WTC11 (cell line): ENCODE results near the gene SLC27A2. TPM values are rescaled to one million over a fixed set of nuclear protein-coding genes. Genes with fewer than 3 reads are reported as not detected.

Experiments used
- ATAC-seq: fragments of 200-7000 bp; cut with Tn5 transposase; 2 replicates; pipeline ENCODE4 v1.10.0; 2021; ENCODE audit warnings: mild to moderate bottlenecking, moderate library complexity
- CTCF ChIA-PET: fragments of 300-600 bp; sonication (Branson Sonifier 250); formaldehyde crosslinking; loops from one replicate; lab custom pipeline; 2021; ENCODE audit warnings: antibody characterized with exemption; lab: Charles Lee
- POLR2A ChIA-PET: fragments of 350-600 bp; sonication (Branson Sonifier 250); formaldehyde crosslinking; loops from one replicate; lab custom pipeline; 2021; ENCODE audit warnings: antibody characterized with exemption; lab: Charles Lee
- DNase-seq: peaks from one replicate; pipeline ENCODE4 v3.0.0; 2021; ENCODE audit warnings: low spot score
- H3K27ac Mint-ChIP-seq: 2 replicates; pipeline ENCODE4 v1.8.0; 2021; ENCODE audit warnings: mixed read lengths
- H3K27me3 Mint-ChIP-seq: 2 replicates; pipeline ENCODE4 v1.8.0; 2021; ENCODE audit warnings: low read depth, mild to moderate bottlenecking, moderate library complexity, mixed read lengths
- H3K36me3 Mint-ChIP-seq: 2 replicates; pipeline ENCODE4 v1.8.0; 2021; ENCODE audit warnings: mixed read lengths
- H3K4me1 Mint-ChIP-seq: 2 replicates; pipeline ENCODE4 v1.8.0; 2022; ENCODE audit warnings: mixed read lengths
- H3K4me3 Mint-ChIP-seq: 2 replicates; pipeline ENCODE4 v1.8.0; 2021; ENCODE audit warnings: mild to moderate bottlenecking, moderate library complexity, mixed read lengths
- H3K9me3 Mint-ChIP-seq: 2 replicates; pipeline ENCODE4 v1.8.0; 2021; ENCODE audit warnings: mixed read lengths
- CBFB ChIP-seq: sonication (generic); formaldehyde crosslinking; IDR thresholded peaks from 2 replicates; pipeline ENCODE4 v1.8.1; 2022; ENCODE audit warnings: mild to moderate bottlenecking, low read depth, missing genetic modification reagents
- GTF2I ChIP-seq: fragments of 250-450 bp; sonication (Bioruptor Pico); conservative IDR thresholded peaks from 2 replicates; pipeline ENCODE4 v1.4.0; 2021; ENCODE audit warnings: mild to moderate bottlenecking
- MXD4 ChIP-seq: fragments of 250-450 bp; sonication (Bioruptor Pico); IDR thresholded peaks from 2 replicates; pipeline ENCODE4 v1.8.0; 2021; ENCODE audit warnings: mild to moderate bottlenecking, moderate library complexity, borderline replicate concordance
- NR2C2 ChIP-seq: sonication (generic); formaldehyde crosslinking; IDR thresholded peaks from 2 replicates; pipeline ENCODE4 v1.8.0; 2022; ENCODE audit warnings: mild to moderate bottlenecking, missing genetic modification reagents
- RORB ChIP-seq: fragments of 250-450 bp; sonication (Bioruptor Pico); IDR thresholded peaks from 2 replicates; pipeline ENCODE4 v1.9.0; 2021; ENCODE audit warnings: mild to moderate bottlenecking
- SMAD3 ChIP-seq: sonication (generic); formaldehyde crosslinking; IDR thresholded peaks from 2 replicates; pipeline ENCODE4 v1.8.0; 2022; ENCODE audit warnings: missing genetic modification reagents, mild to moderate bottlenecking, borderline replicate concordance
- ZNF138 ChIP-seq: sonication (generic); formaldehyde crosslinking; conservative IDR thresholded peaks from 2 replicates; pipeline ENCODE4 v1.8.1; 2022; ENCODE audit warnings: mild to moderate bottlenecking, moderate library complexity, missing genetic modification reagents
- ZNF317 ChIP-seq: sonication (generic); formaldehyde crosslinking; IDR thresholded peaks from 2 replicates; pipeline ENCODE4 v1.8.1; 2023; ENCODE audit warnings: low read depth, mild to moderate bottlenecking, moderate library complexity, missing genetic modification reagents, borderline replicate concordance
- ZNF396 ChIP-seq: fragments of 250-450 bp; sonication (Bioruptor Pico); IDR thresholded peaks from 2 replicates; pipeline ENCODE4 v1.8.0; 2021; ENCODE audit warnings: mild to moderate bottlenecking, moderate library complexity, borderline replicate concordance
- ZNF423 ChIP-seq: fragments of 250-450 bp; sonication (Bioruptor Pico); IDR thresholded peaks from 2 replicates; pipeline ENCODE4 v2.1.2; 2022; ENCODE audit warnings: mild to moderate bottlenecking, moderate library complexity
- total RNA-seq: library from RNA; stranded (reverse); gene quantifications from 3 replicates; pipeline ENCODE4 v1.2.3, GENCODE V29; 2021
- TF ChIP-seq, protein P1 (sequence below): sonication (generic); formaldehyde crosslinking; IDR thresholded peaks from 2 replicates; pipeline ENCODE4 v1.8.1; 2022; ENCODE audit warnings: missing genetic modification reagents, borderline replicate concordance
- TF ChIP-seq, protein P2 (sequence below): sonication (generic); formaldehyde crosslinking; IDR thresholded peaks from 2 replicates; pipeline ENCODE4 v1.8.0; 2023; ENCODE audit warnings: mild to moderate bottlenecking, missing genetic modification reagents
- TF ChIP-seq, protein P3 (sequence below): sonication (generic); formaldehyde crosslinking; IDR thresholded peaks from 2 replicates; pipeline ENCODE4 v1.8.0; 2022; ENCODE audit warnings: mild to moderate bottlenecking, missing genetic modification reagents
- TF ChIP-seq, protein P4 (sequence below): fragments of 250-450 bp; sonication (Bioruptor Pico); IDR thresholded peaks from 2 replicates; pipeline ENCODE4 v1.9.0; 2021; ENCODE audit warnings: mild to moderate bottlenecking
- TF ChIP-seq, protein P5 (sequence below): fragments of 250-450 bp; sonication (Bioruptor Pico); IDR thresholded peaks from 2 replicates; pipeline ENCODE4 v1.9.0; 2021; ENCODE audit warnings: mild to moderate bottlenecking

Gene SLC27A2
- total RNA-seq, 1 experiment from 2014 or later, result 3.0 TPM

DNA sequence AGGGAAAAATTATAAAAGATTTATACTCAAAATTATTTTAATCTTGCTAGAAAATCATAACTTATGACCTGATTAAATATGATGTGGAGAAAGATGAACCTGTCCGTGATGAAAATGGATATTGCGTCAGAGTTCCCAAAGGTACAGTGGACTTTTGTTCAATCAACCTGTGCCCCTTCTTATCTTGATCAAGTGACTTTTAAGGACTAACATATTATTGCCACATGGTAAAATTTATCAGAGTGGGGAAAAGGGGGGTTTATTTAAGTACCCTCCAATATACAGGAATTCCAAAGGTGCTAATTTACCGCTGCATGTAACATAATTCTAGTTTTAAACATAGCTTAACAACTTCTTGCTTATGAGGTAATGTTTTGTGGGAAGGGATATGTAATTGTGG is 43.9 kb downstream of the SLC27A2 start:
- no peak for TF ChIP-seq MXD4 (CRISPR knock-in tag)
- TF ChIP-seq, protein P1, sequence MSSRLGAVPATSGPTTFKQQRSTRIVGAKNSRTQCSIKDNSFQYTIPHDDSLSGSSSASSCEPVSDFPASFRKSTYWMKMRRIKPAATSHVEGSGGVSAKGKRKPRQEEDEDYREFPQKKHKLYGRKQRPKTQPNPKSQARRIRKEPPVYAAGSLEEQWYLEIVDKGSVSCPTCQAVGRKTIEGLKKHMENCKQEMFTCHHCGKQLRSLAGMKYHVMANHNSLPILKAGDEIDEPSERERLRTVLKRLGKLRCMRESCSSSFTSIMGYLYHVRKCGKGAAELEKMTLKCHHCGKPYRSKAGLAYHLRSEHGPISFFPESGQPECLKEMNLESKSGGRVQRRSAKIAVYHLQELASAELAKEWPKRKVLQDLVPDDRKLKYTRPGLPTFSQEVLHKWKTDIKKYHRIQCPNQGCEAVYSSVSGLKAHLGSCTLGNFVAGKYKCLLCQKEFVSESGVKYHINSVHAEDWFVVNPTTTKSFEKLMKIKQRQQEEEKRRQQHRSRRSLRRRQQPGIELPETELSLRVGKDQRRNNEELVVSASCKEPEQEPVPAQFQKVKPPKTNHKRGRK (CRISPR knock-in tag), result no peak
- no peak for TF ChIP-seq CBFB
- TF ChIP-seq, protein P2, sequence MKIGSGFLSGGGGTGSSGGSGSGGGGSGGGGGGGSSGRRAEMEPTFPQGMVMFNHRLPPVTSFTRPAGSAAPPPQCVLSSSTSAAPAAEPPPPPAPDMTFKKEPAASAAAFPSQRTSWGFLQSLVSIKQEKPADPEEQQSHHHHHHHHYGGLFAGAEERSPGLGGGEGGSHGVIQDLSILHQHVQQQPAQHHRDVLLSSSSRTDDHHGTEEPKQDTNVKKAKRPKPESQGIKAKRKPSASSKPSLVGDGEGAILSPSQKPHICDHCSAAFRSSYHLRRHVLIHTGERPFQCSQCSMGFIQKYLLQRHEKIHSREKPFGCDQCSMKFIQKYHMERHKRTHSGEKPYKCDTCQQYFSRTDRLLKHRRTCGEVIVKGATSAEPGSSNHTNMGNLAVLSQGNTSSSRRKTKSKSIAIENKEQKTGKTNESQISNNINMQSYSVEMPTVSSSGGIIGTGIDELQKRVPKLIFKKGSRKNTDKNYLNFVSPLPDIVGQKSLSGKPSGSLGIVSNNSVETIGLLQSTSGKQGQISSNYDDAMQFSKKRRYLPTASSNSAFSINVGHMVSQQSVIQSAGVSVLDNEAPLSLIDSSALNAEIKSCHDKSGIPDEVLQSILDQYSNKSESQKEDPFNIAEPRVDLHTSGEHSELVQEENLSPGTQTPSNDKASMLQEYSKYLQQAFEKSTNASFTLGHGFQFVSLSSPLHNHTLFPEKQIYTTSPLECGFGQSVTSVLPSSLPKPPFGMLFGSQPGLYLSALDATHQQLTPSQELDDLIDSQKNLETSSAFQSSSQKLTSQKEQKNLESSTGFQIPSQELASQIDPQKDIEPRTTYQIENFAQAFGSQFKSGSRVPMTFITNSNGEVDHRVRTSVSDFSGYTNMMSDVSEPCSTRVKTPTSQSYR (CRISPR knock-in tag), result no peak
- TF ChIP-seq, protein P3, sequence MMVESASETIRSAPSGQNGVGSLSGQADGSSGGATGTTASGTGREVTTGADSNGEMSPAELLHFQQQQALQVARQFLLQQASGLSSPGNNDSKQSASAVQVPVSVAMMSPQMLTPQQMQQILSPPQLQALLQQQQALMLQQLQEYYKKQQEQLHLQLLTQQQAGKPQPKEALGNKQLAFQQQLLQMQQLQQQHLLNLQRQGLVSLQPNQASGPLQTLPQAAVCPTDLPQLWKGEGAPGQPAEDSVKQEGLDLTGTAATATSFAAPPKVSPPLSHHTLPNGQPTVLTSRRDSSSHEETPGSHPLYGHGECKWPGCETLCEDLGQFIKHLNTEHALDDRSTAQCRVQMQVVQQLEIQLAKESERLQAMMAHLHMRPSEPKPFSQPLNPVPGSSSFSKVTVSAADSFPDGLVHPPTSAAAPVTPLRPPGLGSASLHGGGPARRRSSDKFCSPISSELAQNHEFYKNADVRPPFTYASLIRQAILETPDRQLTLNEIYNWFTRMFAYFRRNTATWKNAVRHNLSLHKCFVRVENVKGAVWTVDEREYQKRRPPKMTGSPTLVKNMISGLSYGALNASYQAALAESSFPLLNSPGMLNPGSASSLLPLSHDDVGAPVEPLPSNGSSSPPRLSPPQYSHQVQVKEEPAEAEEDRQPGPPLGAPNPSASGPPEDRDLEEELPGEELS, result no peak
- TF ChIP-seq ZNF317, result no peak
- TF ChIP-seq ZNF396 (CRISPR knock-in tag), result no peak
- no peak for TF ChIP-seq ZNF423 (CRISPR knock-in tag)
- TF ChIP-seq, protein P4, sequence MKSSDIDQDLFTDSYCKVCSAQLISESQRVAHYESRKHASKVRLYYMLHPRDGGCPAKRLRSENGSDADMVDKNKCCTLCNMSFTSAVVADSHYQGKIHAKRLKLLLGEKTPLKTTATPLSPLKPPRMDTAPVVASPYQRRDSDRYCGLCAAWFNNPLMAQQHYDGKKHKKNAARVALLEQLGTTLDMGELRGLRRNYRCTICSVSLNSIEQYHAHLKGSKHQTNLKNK, result no peak
- no peak for TF ChIP-seq SMAD3 (CRISPR knock-in tag)
- no peak for TF ChIP-seq GTF2I (CRISPR knock-in tag)
- TF ChIP-seq, protein P5, sequence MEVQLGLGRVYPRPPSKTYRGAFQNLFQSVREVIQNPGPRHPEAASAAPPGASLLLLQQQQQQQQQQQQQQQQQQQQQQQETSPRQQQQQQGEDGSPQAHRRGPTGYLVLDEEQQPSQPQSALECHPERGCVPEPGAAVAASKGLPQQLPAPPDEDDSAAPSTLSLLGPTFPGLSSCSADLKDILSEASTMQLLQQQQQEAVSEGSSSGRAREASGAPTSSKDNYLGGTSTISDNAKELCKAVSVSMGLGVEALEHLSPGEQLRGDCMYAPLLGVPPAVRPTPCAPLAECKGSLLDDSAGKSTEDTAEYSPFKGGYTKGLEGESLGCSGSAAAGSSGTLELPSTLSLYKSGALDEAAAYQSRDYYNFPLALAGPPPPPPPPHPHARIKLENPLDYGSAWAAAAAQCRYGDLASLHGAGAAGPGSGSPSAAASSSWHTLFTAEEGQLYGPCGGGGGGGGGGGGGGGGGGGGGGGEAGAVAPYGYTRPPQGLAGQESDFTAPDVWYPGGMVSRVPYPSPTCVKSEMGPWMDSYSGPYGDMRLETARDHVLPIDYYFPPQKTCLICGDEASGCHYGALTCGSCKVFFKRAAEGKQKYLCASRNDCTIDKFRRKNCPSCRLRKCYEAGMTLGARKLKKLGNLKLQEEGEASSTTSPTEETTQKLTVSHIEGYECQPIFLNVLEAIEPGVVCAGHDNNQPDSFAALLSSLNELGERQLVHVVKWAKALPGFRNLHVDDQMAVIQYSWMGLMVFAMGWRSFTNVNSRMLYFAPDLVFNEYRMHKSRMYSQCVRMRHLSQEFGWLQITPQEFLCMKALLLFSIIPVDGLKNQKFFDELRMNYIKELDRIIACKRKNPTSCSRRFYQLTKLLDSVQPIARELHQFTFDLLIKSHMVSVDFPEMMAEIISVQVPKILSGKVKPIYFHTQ, result no peak
- no peak for TF ChIP-seq NR2C2 (CRISPR knock-in tag)
- no peak for TF ChIP-seq ZNF138
- CTCF ChIA-PET, result no interaction called here

DNA sequence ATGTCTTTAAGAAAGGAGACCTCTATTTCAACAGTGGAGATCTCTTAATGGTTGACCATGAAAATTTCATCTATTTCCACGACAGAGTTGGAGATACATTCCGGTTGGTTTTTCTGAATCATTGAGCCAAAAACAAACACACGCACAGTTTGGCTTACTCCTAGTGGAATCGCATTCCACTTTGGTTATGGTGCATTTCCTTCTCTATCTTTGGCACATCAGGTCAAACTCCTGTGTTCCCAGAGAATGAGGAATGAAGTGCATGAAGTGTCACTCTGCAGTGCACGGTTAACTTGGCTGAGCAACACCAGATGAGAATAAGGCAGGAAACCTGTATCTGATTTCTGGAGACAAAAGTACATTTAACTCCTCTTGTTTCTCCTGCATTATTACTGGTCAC is 45.1 kb downstream of the SLC27A2 start:
- no peak for ATAC-seq

More for the DNA sequence above, 43.9 kb downstream of the SLC27A2 start:
- no peaks in the 10 kb centered on the region for H3K27me3 Mint-ChIP-seq
- ATAC-seq (no peak), DNase-seq (no peak)
- H3K27ac Mint-ChIP-seq, result no peak overlapping the region
- H3K4me1 Mint-ChIP-seq, result no peaks in the 10 kb centered on the region
- H3K4me3 Mint-ChIP-seq, result no peak overlapping the region
- POLR2A ChIA-PET, result no interaction called here
- H3K9me3 Mint-ChIP-seq, result no peaks in the 10 kb centered on the region
- peaks cover 3% of the 10 kb centered on the region; the same call in 1 of the 2 replicates for H3K36me3 Mint-ChIP-seq

More for the DNA sequence above, 45.1 kb downstream of the SLC27A2 start:
- no peak overlapping the region for H3K4me3 Mint-ChIP-seq
- ChIA-PET POLR2A (no interaction called here), CTCF (no interaction called here)
- TF ChIP-seq, protein P3, result no peak
- TF ChIP-seq RORB (CRISPR knock-in tag), result no peak
- H3K4me1 Mint-ChIP-seq, result no peaks in the 10 kb centered on the region
- no peak overlapping the region for H3K27ac Mint-ChIP-seq
- peaks cover 3% of the 10 kb centered on the region; the same call in 1 of the 2 replicates for H3K36me3 Mint-ChIP-seq
- DNase-seq, result no peak
- no peaks in the 10 kb centered on the region for H3K27me3 Mint-ChIP-seq
- no peaks in the 10 kb centered on the region for H3K9me3 Mint-ChIP-seq
